HCT116 (cell line): ENCODE data around the gene ARF1. TPM values are rescaled to one million over a fixed set of nuclear protein-coding genes. Genes with fewer than 3 reads are reported as not detected.
A peak's percentile ranks its signal among the peaks of the same experiment; 100 is the strongest.

Source experiments
- ATAC-seq: fragments of 200-7000 bp; cut with Tn5 transposase; 2 replicates; pipeline ENCODE4 v1.9.1; 2020; ENCODE audit warnings: mild to moderate bottlenecking, moderate library complexity
- BruUV-seq: library from RNA; stranded (reverse); fragments of 400-500 nt; replicated peaks from 2 replicates; lab custom pipeline; 2021; lab: Mats Ljungman, UMichigan
- CTCF ChIA-PET: fragments of 300-600 bp; sonication (Branson Sonifier 250); formaldehyde crosslinking; loops from one replicate; lab custom pipeline; 2021; ENCODE audit warnings: antibody characterized with exemption; lab: Charles Lee
- POLR2A ChIA-PET: fragments of 300-600, 350-600 bp; sonication (Branson Sonifier 250); formaldehyde crosslinking; loops from one replicate; lab custom pipeline; 2021; ENCODE audit warnings: antibody characterized with exemption; lab: Charles Lee
- RAD21 ChIA-PET, 2 experiments: fragments of 300-600 bp; sonication (Branson Sonifier 250); formaldehyde crosslinking; loops; one replicate each; lab custom pipeline; 2023; ENCODE audit warnings: low total read pairs in 2 of 2; ENCODE audit not compliant: uncharacterized antibody in 2 of 2, unreplicated experiment in 2 of 2, low non-redundant PET in 1 of 2; lab: Charles Lee
- DNase-seq: peaks from one replicate; pipeline ENCODE4 v3.0.0-alpha.2; 2010; ENCODE audit warnings: low read depth, low spot score
- H2AFZ ChIP-seq: fragments of 200-600 bp; shearing (Covaris generic), sonication (generic); 2 replicates; pipeline ENCODE4 v1.6.1; 2017; ENCODE audit warnings: low read depth, mixed run types, mixed read lengths, antibody characterized with exemption, low read length; ENCODE audit not compliant: poor library complexity, severe bottlenecking
- H3K27ac ChIP-seq: 2 replicates; pipeline ENCODE4 v1.5.1; 2012; ENCODE audit warnings: low read depth, low read length
- H3K27me3 ChIP-seq: fragments of 200-600 bp; sonication (generic); 2 replicates; pipeline ENCODE4 v1.6.1; 2016; ENCODE audit warnings: mixed run types, low read length, mixed read lengths; ENCODE audit not compliant: insufficient read depth
- H3K36me3 ChIP-seq, 2 experiments: fragments of 200-500 bp in 1 of 2; fragments of 200-600 bp in 1 of 2; sonication (Bioruptor generic) in 1 of 2; sonication (generic) in 1 of 2; 2 replicates each; pipeline versions ENCODE4 v1.5.1 to v1.6.1; 2014 to 2016; ENCODE audit warnings: low read length in 2 of 2, inconsistent platforms in 1 of 2, mixed read lengths in 1 of 2, mixed run types in 1 of 2; ENCODE audit not compliant: insufficient read depth in 2 of 2, control insufficient read depth in 1 of 2
- H3K4me1 ChIP-seq, 2 experiments: fragments of 200-600 bp in 1 of 2; sonication (generic) in 1 of 2; 2 replicates each; pipeline versions ENCODE4 v1.5.1 to v1.6.1; 2012 to 2017; ENCODE audit warnings: low read length in 2 of 2, inconsistent platforms in 1 of 2, mild to moderate bottlenecking in 1 of 2, mixed read lengths in 1 of 2, mixed run types in 1 of 2, moderate library complexity in 1 of 2; ENCODE audit not compliant: insufficient read depth in 2 of 2, control insufficient read depth in 1 of 2
- H3K4me2 ChIP-seq: fragments of 200-600 bp; sonication (generic); 2 replicates; pipeline ENCODE4 v1.6.1; 2017; ENCODE audit warnings: mixed run types, low read length, mixed read lengths
- H3K4me3 ChIP-seq, 2 experiments: fragments of 200-600 bp in 1 of 2; sonication (generic) in 1 of 2; replicated peaks in 1 of 2; 2 replicates each; pipeline ENCODE4 v1.5.1; 2011 to 2016; ENCODE audit warnings: low read length in 2 of 2, control low read depth in 1 of 2, low read depth in 1 of 2, mild to moderate bottlenecking in 1 of 2, mixed read lengths in 1 of 2, mixed run types in 1 of 2
- H3K79me2 ChIP-seq: fragments of 200-600 bp; sonication (generic); 2 replicates; pipeline ENCODE4 v1.6.1; 2017; ENCODE audit warnings: mild to moderate bottlenecking, mixed run types, low read length, moderate library complexity, mixed read lengths; ENCODE audit not compliant: insufficient read depth
- H3K9ac ChIP-seq: fragments of 200-600 bp; sonication (generic); 2 replicates; pipeline ENCODE4 v1.6.1; 2016; ENCODE audit warnings: low read length, mixed read lengths
- H3K9me2 ChIP-seq: fragments of 200-600 bp; sonication (generic), shearing (Covaris generic); 2 replicates; pipeline ENCODE4 v1.6.1; 2017; ENCODE audit warnings: mixed run types, mild to moderate bottlenecking, moderate library complexity; ENCODE audit not compliant: insufficient read depth
- H3K9me3 ChIP-seq, 2 experiments: fragments of 200-500 bp in 1 of 2; fragments of 200-600 bp in 1 of 2; sonication (Bioruptor generic) in 1 of 2; sonication (generic) in 1 of 2; 2 replicates each; pipeline ENCODE4 v1.6.1; 2014 to 2017; ENCODE audit warnings: low read length in 2 of 2, mixed read lengths in 2 of 2, inconsistent platforms in 1 of 2, low read depth in 1 of 2, mild to moderate bottlenecking in 1 of 2, mixed run types in 1 of 2, moderate library complexity in 1 of 2; ENCODE audit not compliant: control insufficient read depth in 1 of 2, insufficient read depth in 1 of 2
- H4K20me1 ChIP-seq: fragments of 200-600 bp; sonication (generic), shearing (Covaris generic); 2 replicates; pipeline ENCODE4 v1.6.1; 2017; ENCODE audit warnings: mixed run types, mild to moderate bottlenecking, moderate library complexity; ENCODE audit not compliant: insufficient read depth
- CBX3 ChIP-seq: IDR thresholded peaks from 2 replicates; pipeline ENCODE4 v1.6.1; 2012; ENCODE audit warnings: low read depth
- EGR1 ChIP-seq: IDR thresholded peaks from 2 replicates; pipeline ENCODE4 v1.6.1; 2012; ENCODE audit warnings: low read depth
- EZH2phosphoT487 ChIP-seq: fragments of 200-600 bp; IDR thresholded peaks from 2 replicates; pipeline ENCODE4 v1.6.1; 2018; ENCODE audit warnings: antibody characterized with exemption, borderline replicate concordance
- JUND ChIP-seq: IDR thresholded peaks from 2 replicates; pipeline ENCODE4 v1.6.1; 2012
- POLR2AphosphoS5 ChIP-seq: IDR thresholded peaks from 2 replicates; pipeline ENCODE4 v1.6.1; 2011; ENCODE audit warnings: mild to moderate bottlenecking, low read depth, low read length, moderate library complexity
- RAD21 ChIP-seq: IDR thresholded peaks from 2 replicates; pipeline ENCODE4 v1.6.1; 2012; ENCODE audit warnings: low read depth, mild to moderate bottlenecking
- SRF ChIP-seq: IDR thresholded peaks from 2 replicates; pipeline ENCODE4 v1.6.1; 2012; ENCODE audit warnings: low read depth
- TCF7L2 ChIP-seq: IDR thresholded peaks from 2 replicates; pipeline ENCODE4 v1.7.0; 2011; ENCODE audit warnings: borderline replicate concordance, inconsistent platforms; ENCODE audit not compliant: insufficient read depth, insufficient read length; ENCODE audit errors: extremely low read depth
- YY1 ChIP-seq: IDR thresholded peaks from 2 replicates; pipeline ENCODE4 v1.6.1; 2011; ENCODE audit warnings: low read length, low read depth, moderate library complexity, mild to moderate bottlenecking; ENCODE audit not compliant: insufficient replicate concordance; ENCODE audit errors: extremely low read depth
- intact Hi-C: fragments of 100-400 bp; cut with micrococcal nuclease; formaldehyde crosslinking; loops from 2 replicates; pipeline ENCODE4 v1.10.0; 2022
- total RNA-seq: library from RNA; stranded (reverse); gene quantifications from one replicate; pipeline ENCODE4 v1.2.1, GENCODE V29; 2021; ENCODE audit not compliant: unreplicated experiment
- TF ChIP-seq, protein P1 (sequence below), 3 experiments: fragments of 200-600 bp in 1 of 3; sonication (generic) in 1 of 3; IDR thresholded peaks in 2 of 3; conservative IDR thresholded peaks in 1 of 3; 2 replicates each; pipeline ENCODE4 v1.5.1; 2012 to 2017; ENCODE audit warnings: low read depth in 2 of 3, low read length in 2 of 3, antibody characterized with exemption in 1 of 3, borderline replicate concordance in 1 of 3, control low read depth in 1 of 3, mild to moderate bottlenecking in 1 of 3, mixed read lengths in 1 of 3, mixed run types in 1 of 3, moderate library complexity in 1 of 3; ENCODE audit not compliant: insufficient read depth in 1 of 3
- TF ChIP-seq, protein P2 (sequence below): IDR thresholded peaks from 2 replicates; pipeline ENCODE4 v1.6.1; 2012; ENCODE audit warnings: low read depth

ARF1 gene
- total RNA-seq, 1 experiment from 2014 or later = 394 TPM

DNA sequence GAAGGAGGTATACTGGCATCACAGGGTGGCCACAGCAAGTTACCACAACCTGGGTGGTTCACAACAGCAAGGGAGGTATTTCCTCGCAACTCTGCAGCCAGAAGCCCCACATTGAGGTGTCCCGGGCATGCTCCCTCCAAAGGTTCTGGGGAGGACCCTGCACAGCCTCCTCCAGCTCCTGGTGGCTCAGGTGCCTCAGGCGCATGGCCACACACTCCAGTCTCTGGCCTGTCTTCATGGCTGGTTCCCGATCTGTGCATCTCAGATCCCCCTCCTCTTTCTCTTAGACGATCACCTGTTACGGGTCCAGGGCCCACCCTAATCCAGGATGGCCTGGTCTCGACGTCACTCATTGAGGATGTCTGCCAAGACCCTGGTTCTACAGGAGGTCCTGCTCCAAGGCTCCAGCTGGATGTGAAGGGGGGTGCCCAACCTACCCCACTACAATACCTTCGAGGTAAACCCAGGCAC, 6.7 kb upstream of the ARF1 start (continued):
- TF ChIP-seq, protein P1, sequence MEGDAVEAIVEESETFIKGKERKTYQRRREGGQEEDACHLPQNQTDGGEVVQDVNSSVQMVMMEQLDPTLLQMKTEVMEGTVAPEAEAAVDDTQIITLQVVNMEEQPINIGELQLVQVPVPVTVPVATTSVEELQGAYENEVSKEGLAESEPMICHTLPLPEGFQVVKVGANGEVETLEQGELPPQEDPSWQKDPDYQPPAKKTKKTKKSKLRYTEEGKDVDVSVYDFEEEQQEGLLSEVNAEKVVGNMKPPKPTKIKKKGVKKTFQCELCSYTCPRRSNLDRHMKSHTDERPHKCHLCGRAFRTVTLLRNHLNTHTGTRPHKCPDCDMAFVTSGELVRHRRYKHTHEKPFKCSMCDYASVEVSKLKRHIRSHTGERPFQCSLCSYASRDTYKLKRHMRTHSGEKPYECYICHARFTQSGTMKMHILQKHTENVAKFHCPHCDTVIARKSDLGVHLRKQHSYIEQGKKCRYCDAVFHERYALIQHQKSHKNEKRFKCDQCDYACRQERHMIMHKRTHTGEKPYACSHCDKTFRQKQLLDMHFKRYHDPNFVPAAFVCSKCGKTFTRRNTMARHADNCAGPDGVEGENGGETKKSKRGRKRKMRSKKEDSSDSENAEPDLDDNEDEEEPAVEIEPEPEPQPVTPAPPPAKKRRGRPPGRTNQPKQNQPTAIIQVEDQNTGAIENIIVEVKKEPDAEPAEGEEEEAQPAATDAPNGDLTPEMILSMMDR (IDR thresholded peaks at IDR 0.05 in 2 of 3, conservative IDR thresholded peaks at IDR 0.05 in 1 of 3; ENCODE audit: borderline replicate concordance in 1 of 3, insufficient read depth in 1 of 3, low read depth in 2 of 3, low read length in 2 of 3) = no peak
- TF ChIP-seq, protein P2, sequence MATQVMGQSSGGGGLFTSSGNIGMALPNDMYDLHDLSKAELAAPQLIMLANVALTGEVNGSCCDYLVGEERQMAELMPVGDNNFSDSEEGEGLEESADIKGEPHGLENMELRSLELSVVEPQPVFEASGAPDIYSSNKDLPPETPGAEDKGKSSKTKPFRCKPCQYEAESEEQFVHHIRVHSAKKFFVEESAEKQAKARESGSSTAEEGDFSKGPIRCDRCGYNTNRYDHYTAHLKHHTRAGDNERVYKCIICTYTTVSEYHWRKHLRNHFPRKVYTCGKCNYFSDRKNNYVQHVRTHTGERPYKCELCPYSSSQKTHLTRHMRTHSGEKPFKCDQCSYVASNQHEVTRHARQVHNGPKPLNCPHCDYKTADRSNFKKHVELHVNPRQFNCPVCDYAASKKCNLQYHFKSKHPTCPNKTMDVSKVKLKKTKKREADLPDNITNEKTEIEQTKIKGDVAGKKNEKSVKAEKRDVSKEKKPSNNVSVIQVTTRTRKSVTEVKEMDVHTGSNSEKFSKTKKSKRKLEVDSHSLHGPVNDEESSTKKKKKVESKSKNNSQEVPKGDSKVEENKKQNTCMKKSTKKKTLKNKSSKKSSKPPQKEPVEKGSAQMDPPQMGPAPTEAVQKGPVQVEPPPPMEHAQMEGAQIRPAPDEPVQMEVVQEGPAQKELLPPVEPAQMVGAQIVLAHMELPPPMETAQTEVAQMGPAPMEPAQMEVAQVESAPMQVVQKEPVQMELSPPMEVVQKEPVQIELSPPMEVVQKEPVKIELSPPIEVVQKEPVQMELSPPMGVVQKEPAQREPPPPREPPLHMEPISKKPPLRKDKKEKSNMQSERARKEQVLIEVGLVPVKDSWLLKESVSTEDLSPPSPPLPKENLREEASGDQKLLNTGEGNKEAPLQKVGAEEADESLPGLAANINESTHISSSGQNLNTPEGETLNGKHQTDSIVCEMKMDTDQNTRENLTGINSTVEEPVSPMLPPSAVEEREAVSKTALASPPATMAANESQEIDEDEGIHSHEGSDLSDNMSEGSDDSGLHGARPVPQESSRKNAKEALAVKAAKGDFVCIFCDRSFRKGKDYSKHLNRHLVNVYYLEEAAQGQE = no peak
- TF ChIP-seq EZH2phosphoT487 = no peak
- TF ChIP-seq TCF7L2 = no peak
- TF ChIP-seq JUND = no peak
- no peak for TF ChIP-seq EGR1
- TF ChIP-seq, all 23 proteins: peak for 0

DNA sequence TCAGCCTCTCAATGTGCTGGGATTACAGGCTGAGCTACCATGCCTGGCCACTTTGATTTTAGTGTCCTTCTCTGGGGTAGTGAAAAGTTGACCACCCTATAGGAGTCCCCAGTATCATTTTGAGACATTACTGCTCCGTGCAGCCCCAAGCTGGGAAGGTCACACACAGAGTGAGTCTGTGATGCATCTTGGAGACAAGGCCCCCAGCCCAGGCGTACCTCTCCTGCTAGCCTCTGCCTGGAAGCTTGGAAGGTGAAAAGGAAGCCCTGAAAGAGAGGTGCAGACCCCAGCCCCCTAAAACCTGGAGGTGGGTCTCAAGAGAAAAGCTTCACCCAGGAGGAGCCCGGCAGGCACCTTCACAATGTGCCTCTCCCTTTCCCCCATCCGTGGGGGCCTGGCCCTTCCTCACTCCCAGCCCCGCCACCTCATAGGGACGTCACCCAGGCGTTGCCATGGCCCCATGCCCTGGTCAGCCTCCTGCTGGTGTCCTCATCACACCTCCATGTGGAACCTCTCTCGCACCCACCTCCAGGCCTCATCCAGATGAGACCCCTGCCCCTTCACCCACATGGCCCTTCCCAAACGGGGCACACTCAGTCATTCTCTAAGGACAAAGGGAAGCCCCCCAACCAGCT, 5.6 kb upstream of the ARF1 start:
- H4K20me1 ChIP-seq = no peaks in the 10 kb centered on the region
- no peak overlapping the region for H2AFZ ChIP-seq
- no peak for ATAC-seq
- no peaks in the 10 kb centered on the region for H3K27me3 ChIP-seq
- intact Hi-C loops = loop anchor here (10.0 kb wide), 1 partner anchor 312 kb away; no protein-coding TSS in a partner anchor
- no peak overlapping the region for H3K4me2 ChIP-seq
- ChIA-PET RAD21 (no interaction called here), CTCF (no interaction called here), POLR2A (no interaction called here)
- H3K4me1 ChIP-seq = peaks cover 0 to 9% of the 10 kb centered on the region in 2 experiments; a peak in 2 of 4 replicates
- no peaks in the 10 kb centered on the region for H3K9me3 ChIP-seq
- H3K36me3 ChIP-seq = no peaks in the 10 kb centered on the region
- H3K79me2 ChIP-seq = peaks cover 26% of the 10 kb centered on the region
- BruUV-seq = no TSS peak
- TF ChIP-seq YY1 = no peak
- TF ChIP-seq JUND = no peak
- peak; percentile 40 for TF ChIP-seq POLR2AphosphoS5
- TF ChIP-seq CBX3 = no peak
- TF ChIP-seq SRF = no peak
- TF ChIP-seq RAD21 = no peak
- TF ChIP-seq EZH2phosphoT487 = no peak
- TF ChIP-seq TCF7L2 = no peak
- no peak overlapping the region for H3K9ac ChIP-seq
- H3K27ac ChIP-seq = no peak overlapping the region
- H3K4me3 ChIP-seq = no peak overlapping the region
- no peaks in the 10 kb centered on the region for H3K9me2 ChIP-seq
- no peak for DNase-seq
